Brain microvascular endothelial cell (primary cell): ENCODE data around the gene G6PC3.

Experiments used
- DNase-seq: peaks from one replicate; pipeline ENCODE4 v3.0.0-alpha.2; 2020
- H3K27ac ChIP-seq: fragments of 250-450 bp; sonication (Bioruptor Pico); 2 replicates; pipeline ENCODE4 v1.5.1; 2020; ENCODE audit warnings: mild to moderate bottlenecking, moderate library complexity
- H3K27me3 ChIP-seq: fragments of 250-450 bp; sonication (Bioruptor Pico); replicated peaks from 2 replicates; pipeline ENCODE4 v1.5.1; 2020; ENCODE audit warnings: mild to moderate bottlenecking
- H3K36me3 ChIP-seq: fragments of 250-450 bp; sonication (Bioruptor Pico); replicated peaks from 2 replicates; pipeline ENCODE4 v1.5.1; 2020; ENCODE audit warnings: mild to moderate bottlenecking
- H3K4me3 ChIP-seq: 2 replicates; pipeline ENCODE4 v1.5.1; 2011; ENCODE audit warnings: low read depth, mild to moderate bottlenecking, control low read depth, low read length, moderate library complexity
- CTCF ChIP-seq: IDR thresholded peaks from 2 replicates; pipeline ENCODE4 v1.5.1; 2011; ENCODE audit warnings: low read depth, mild to moderate bottlenecking, moderate library complexity, low read length, control low read depth, inconsistent platforms; ENCODE audit errors: missing control alignments
- in situ Hi-C: cut with HindIII; loops from 2 replicates; pipeline ENCODE4 v1.10.0; 2017; ENCODE audit warnings: low sequenced_read_pairs, low pct_ligation_motif_present

G6PC3 gene

DNA sequence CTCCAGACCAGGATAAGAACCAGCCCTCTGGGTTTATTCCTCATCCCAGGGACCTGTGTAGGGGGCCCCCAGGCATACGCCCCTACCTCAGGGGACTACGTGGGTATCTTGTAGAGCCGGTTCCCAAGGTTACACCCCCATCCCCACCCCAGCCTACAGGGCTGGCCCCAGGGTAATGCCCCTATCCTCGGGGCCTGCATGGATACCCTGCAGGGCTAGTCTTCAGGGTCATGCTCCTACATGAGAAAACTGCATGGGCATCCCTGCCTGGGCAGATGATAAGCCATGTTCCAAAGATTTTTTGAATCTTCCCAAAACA is 38.7 kb downstream of the G6PC3 start:
- Histone ChIP-seq H3K36me3 (no peaks in the 10 kb centered on the region), H3K27ac (peak overlapping the region; percentile 18), H3K4me3 (no peak overlapping the region), H3K27me3 (no peaks in the 10 kb centered on the region)
- in situ Hi-C loops: no loop called here
- no peak for TF ChIP-seq CTCF
- no peak for DNase-seq

DNA sequence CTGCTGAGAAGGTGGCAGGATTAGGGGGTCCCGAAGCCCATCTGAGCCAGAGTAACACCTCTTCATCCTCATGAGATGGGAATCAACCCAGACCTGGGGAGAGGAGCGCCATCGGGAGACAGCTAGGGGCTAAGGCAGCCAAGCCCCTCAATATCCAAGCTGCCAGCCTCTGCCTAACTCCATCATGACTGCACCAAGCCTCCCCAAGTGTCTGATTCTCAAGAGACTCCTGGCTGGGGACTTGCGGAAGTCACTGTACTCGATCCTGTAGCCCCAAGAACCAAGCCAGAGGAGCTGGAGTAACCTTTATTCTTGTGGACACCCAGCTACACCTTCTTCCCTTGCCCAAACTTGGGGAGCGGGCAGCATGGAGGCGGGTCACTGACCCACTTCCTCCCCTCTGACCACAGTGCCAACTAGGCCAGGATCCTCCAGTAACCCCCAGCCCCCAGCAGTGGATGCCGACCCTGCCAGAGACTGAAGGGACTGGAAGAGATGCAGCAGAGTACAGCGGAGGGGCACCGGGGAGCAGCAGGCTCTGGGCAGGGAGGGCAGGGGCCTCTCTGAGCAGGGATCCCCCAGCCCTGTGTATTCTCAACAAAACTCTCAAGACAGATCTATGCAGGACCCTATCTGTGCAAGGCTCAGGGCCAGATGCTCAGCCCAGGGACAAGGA is 39.6 kb downstream of the G6PC3 start:
- DNase-seq: no peak
- H3K27ac ChIP-seq: no peak overlapping the region
- no peak for TF ChIP-seq CTCF
- no peaks in the 10 kb centered on the region for H3K27me3 ChIP-seq
- in situ Hi-C loops: no loop called here
- no peaks in the 10 kb centered on the region for H3K36me3 ChIP-seq
- peak overlapping the region; percentile 15 for H3K4me3 ChIP-seq

DNA sequence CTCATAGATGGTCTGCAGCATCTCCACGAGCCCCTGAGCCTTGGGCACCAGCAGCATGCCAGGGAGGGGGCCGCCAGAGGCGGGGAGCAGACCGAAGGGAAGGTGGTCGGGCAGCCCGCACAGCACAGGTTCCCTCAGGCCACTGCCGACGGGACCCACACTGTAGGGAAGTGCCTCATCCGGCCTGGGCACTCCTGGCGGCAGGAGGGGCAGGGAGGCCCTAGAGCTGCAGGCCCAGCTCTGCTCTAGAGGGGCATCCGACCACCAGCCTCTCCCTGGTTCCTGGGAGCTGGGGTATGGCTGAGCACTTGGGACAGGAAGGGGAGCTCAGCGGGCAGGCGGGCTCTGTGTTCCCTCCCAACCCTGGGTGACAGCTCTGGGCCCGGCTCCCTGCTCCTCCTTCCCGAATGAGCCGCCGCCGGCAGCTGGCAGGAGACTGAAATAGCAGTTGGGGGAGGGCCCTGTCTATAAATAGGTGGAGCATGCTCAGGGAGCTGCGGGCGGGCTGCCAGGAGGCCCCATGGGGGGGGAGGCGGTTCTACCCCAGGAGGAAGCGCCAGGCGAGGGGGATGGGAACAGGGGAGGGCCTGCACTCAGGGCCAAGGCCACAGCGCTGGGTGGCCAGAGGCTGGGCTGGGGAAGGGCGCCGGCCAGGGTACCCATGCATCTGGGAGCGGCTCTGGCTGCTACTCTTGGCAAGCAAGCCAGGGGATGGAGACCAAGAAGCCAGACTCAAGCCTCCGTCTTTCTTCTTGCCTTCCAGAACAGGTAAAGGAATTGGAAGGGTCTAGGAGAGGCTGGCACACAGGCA is 40.5 kb downstream of the G6PC3 start:
- H3K27ac ChIP-seq: no peak overlapping the region
- in situ Hi-C loops: no loop called here
- peak; percentile 80 for DNase-seq
- peak; percentile 16 for TF ChIP-seq CTCF
- no peaks in the 10 kb centered on the region for H3K36me3 ChIP-seq
- H3K27me3 ChIP-seq: no peaks in the 10 kb centered on the region
- peak overlapping the region; percentile 39 for H3K4me3 ChIP-seq

DNA sequence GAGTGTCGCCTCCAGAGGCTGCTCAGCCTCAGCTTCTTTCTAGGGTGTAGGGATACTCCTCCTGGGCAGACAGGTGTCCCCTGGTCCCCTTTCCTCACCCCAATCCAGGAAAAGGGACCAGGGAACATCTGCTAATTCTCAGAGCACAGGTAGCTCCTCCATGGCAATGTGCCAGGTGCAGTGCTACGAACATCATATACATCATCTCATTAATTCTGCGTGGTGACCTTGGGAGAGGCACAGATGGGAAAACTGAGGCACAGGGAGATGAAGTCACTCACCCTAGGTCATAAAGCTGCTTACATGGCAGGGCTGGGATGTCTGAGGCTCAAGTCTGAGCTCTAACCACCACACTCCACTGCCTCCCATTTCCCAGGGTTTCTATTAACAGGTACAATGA is 41.2 kb downstream of the G6PC3 start:
- no peak for TF ChIP-seq CTCF
- Histone ChIP-seq H3K27ac (no peak overlapping the region), H3K4me3 (no peak overlapping the region), H3K36me3 (no peaks in the 10 kb centered on the region), H3K27me3 (no peaks in the 10 kb centered on the region)
- DNase-seq: no peak
- in situ Hi-C loops: no loop called here

DNA sequence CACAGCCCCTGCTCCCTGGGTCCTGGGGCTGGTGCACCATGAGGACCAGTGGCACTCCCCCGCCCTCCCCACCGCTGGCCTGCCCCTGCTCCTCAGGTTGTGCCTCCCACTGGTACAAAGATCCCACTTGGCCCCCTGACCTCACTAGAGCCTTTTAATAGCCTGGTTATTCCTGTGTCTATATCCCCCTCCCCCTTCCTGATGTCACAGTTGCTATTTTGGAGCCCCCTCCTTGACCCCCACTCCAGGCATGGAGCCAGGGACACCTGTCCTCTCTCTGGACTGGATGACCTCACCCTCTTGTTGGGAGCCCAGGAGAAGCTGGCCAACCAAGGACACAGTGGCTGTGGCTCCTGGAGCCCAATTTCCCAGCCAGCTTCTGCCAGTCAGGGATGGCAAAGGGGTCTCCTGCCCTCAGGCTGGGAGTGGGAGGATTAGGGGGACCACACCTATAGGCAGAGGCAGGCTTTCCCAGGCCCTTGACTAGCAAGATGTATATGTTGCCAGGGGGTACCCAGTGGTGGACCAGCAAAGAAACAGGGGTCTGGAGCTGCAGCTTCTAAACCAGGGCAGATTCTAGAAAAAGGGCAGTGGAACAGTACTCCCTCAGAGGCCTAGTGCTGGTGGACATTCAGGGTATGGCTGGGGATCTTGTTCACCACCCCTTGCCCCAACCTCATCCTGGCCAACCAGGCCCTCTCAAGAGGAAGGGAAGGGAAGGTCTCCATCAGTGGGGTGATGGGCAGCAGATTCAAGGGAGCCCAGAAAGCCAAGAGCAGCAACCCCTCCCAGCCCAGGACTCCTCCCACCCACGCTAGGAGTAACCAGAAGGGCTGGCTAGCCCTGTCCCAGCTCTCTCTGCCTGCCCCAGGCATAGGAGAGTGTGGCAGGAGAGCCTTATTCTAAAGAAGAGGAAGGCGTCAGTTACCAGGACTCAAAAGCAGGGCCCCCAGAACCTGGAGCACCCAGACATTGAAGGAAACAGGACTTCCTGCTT is 42.0 kb downstream of the G6PC3 start:
- Histone ChIP-seq H3K4me3 (no peak overlapping the region), H3K36me3 (no peaks in the 10 kb centered on the region), H3K27me3 (no peaks in the 10 kb centered on the region), H3K27ac (no peak overlapping the region)
- no peak for TF ChIP-seq CTCF
- DNase-seq: no peak
- in situ Hi-C loops: no loop called here
